ENCODE data around the gene ENO3. TPM values are rescaled to one million over a fixed set of nuclear protein-coding genes. Genes with fewer than 3 reads are reported as not detected.

The ENO3 gene
- total and polyA plus RNA-seq, 11 donors: 253 to 1,459 (median 668) TPM

DNA sequence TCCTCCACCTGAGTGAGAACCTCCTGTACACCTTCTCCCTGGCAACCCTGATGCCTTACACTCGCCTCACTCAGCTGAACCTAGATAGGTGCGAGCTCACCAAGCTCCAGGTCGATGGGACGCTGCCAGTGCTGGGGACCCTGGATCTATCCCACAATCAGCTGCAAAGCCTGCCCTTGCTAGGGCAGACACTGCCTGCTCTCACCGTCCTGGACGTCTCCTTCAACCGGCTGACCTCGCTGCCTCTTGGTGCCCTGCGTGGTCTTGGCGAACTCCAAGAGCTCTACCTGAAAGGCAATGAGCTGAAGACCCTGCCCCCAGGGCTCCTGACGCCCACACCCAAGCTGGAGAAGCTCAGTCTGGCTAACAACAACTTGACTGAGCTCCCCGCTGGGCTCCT lies 18.2 kb upstream of the ENO3 start:
- TF ChIP-seq, protein P1, sequence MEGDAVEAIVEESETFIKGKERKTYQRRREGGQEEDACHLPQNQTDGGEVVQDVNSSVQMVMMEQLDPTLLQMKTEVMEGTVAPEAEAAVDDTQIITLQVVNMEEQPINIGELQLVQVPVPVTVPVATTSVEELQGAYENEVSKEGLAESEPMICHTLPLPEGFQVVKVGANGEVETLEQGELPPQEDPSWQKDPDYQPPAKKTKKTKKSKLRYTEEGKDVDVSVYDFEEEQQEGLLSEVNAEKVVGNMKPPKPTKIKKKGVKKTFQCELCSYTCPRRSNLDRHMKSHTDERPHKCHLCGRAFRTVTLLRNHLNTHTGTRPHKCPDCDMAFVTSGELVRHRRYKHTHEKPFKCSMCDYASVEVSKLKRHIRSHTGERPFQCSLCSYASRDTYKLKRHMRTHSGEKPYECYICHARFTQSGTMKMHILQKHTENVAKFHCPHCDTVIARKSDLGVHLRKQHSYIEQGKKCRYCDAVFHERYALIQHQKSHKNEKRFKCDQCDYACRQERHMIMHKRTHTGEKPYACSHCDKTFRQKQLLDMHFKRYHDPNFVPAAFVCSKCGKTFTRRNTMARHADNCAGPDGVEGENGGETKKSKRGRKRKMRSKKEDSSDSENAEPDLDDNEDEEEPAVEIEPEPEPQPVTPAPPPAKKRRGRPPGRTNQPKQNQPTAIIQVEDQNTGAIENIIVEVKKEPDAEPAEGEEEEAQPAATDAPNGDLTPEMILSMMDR (IDR thresholded peaks at IDR 0.05): no peak
- no peak for TF ChIP-seq POLR2A (IDR thresholded peaks at IDR 0.05)
- no peaks in the 10 kb centered on the region for H3K9me3 ChIP-seq
- intact Hi-C loops (cut with DNase I): loop anchor here in 2 of 10 donors (10.0 kb wide), 1 partner anchor 52 kb away; the partner anchor contains the start of gene CAMTA2 (in 2 of the 2)
- no peak for DNase-seq
- H3K36me3 ChIP-seq: peaks cover 0 to 27% (median 16%) of the 10 kb centered on the region in 9 donors
- ATAC-seq: no peak
- peaks cover 0 to 24% (median 9%) of the 10 kb centered on the region in 12 donors for H3K4me1 ChIP-seq
- no peak overlapping the region for H3K27ac ChIP-seq
- H3K4me3 ChIP-seq: no peak overlapping the region
- 92 to 97% (median 94%) methylated on average over 12 of the region's 12 CpGs for WGBS, 4 donors
- no peaks in the 10 kb centered on the region for H3K27me3 ChIP-seq

DNA sequence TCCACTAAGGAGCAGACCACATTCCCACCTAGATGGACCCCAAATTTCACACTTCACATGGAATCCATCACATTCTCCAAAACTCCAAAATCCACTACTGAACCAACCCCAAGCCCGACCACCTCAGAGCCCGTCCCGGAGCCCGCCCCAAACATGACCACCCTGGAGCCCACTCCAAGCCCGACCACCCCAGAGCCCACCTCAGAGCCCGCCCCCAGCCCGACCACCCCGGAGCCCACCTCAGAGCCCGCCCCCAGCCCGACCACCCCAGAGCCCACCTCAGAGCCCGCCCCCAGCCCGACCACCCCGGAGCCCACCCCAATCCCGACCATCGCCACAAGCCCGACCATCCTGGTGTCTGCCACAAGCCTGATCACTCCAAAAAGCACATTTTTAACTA lies 17.3 kb upstream of the ENO3 start:
- Histone ChIP-seq H3K36me3 (peaks cover 0 to 36% (median 23%) of the 10 kb centered on the region in 9 donors), H3K4me3 (peak overlapping the region in 1 of 12 donors; percentile 2), H3K27ac (peak overlapping the region in 2 of 12 donors; percentile 39 to 50), H3K9me3 (no peaks in the 10 kb centered on the region), H3K4me1 (peaks cover under 1 to 32% (median 15%) of the 10 kb centered on the region in 12 donors), H3K27me3 (no peaks in the 10 kb centered on the region)
- DNase-seq: no peak
- WGBS, 4 donors: 79 to 93% (median 84%) methylated on average over 15 to 16 of the region's 16 CpGs
- intact Hi-C loops (cut with DNase I): loop anchor here in 2 of 10 donors (10.0 kb wide), 1 partner anchor 51 kb away; the partner anchor contains the start of gene CAMTA2 (in 2 of the 2)
- no peak for TF ChIP-seq POLR2A (IDR thresholded peaks at IDR 0.05)
- TF ChIP-seq, protein P1 (IDR thresholded peaks at IDR 0.05): no peak
- no peak for ATAC-seq

- Histone ChIP-seq H3K4me1 (peaks cover 5 to 39% (median 22%) of the 10 kb centered on the region in 12 donors), H3K9me3 (no peaks in the 10 kb centered on the region), H3K4me3 (peak overlapping the region in 1 of 12 donors; percentile 2), H3K27me3 (no peaks in the 10 kb centered on the region), H3K27ac (peak overlapping the region in 9 of 12 donors; percentile 13 to 54 (median 34)), H3K36me3 (peaks cover 0 to 38% (median 23%) of the 10 kb centered on the region in 9 donors)
- ATAC-seq (peak; percentile 11 to 41 (median 34)), DNase-seq (peak in 1 of 5 donors; percentile 71)
- 19 to 30% (median 21%) methylated on average over 14 of the region's 14 CpGs for WGBS, 4 donors
- TF ChIP-seq POLR2A (IDR thresholded peaks at IDR 0.05): no peak
- TF ChIP-seq, protein P1 (IDR thresholded peaks at IDR 0.05): peak in 4 of 12 donors; percentile 16 to 40 (median 20)
- intact Hi-C loops (cut with DNase I): loop anchor here in 2 of 10 donors (10.0 kb wide), 1 partner anchor 50 kb away; the partner anchor contains the start of gene CAMTA2 (in 2 of the 2)
These were observed 16.5 kb upstream of the ENO3 start for GRCh38 chr17:4934173-4934979.

DNA sequence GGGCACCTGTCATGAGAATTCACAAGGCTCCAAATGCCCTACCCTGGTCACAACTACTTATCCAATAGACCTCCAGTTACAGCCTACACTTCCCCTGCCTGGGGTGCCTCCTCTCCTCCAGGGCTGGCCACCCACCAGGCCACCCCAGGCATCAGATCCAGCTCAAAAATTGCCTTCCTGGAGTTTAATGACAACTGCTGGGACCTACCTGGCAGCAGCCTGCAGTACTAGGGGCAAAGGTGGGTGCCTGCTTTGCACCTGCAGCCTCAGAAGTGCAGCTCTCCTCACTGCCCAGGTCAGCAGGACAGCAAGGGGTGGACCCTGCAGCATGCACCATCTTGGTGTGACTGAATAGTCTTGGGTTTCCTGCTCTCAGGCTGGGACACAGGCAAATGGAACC lies 15.3 kb upstream of the ENO3 start:
- H3K4me1 ChIP-seq: peaks cover 5 to 40% (median 24%) of the 10 kb centered on the region in 12 donors
- H3K27ac ChIP-seq: no peak overlapping the region
- ATAC-seq: no peak
- H3K36me3 ChIP-seq: peaks cover 0 to 37% (median 23%) of the 10 kb centered on the region in 9 donors
- no peaks in the 10 kb centered on the region for H3K27me3 ChIP-seq
- intact Hi-C loops (cut with DNase I): loop anchor here in 5 of 10 donors (5.0 to 10.0 kb wide), 5 partner anchors 37 to 62 kb away; partner anchors contain the start of genes CAMTA2 (in 3 of the 5), INCA1 (in 1 of the 5) and KIF1C (in 1 of the 5)
- no peak overlapping the region for H3K4me3 ChIP-seq
- DNase-seq: no peak
- H3K9me3 ChIP-seq: no peaks in the 10 kb centered on the region
- TF ChIP-seq POLR2A (IDR thresholded peaks at IDR 0.05): no peak
- TF ChIP-seq, protein P1 (IDR thresholded peaks at IDR 0.05): no peak
